ENCODE measurements around the gene RTCB.

RTCB gene

GRCh38 chr22:32355760-32356159 lies 56.3 kb downstream of the RTCB start:
- no peak overlapping the region for H3K27ac ChIP-seq (ENCODE audit: low read length)
- no peak overlapping the region for H2AFZ ChIP-seq (ENCODE audit: low read depth, low read length)
- TF ChIP-seq CTCF (IDR thresholded peaks at IDR 0.05; ENCODE audit: low read depth, low read length), result peak; percentile 20
- TF ChIP-seq EZH2phosphoT487 (IDR thresholded peaks at IDR 0.05; ENCODE audit: low read depth), result no peak
- no peak overlapping the region for H3K9ac ChIP-seq (ENCODE audit: low read length)
- H3K4me1 ChIP-seq (ENCODE audit: low read length), result no peaks in the 10 kb centered on the region
- H4K20me1 ChIP-seq (ENCODE audit: insufficient read depth, low read length), result no peaks in the 10 kb centered on the region
- no peak overlapping the region for H3K4me3 ChIP-seq (ENCODE audit: low read length)
- H3K4me2 ChIP-seq (ENCODE audit: low read length), result no peak overlapping the region
- no peaks in the 10 kb centered on the region for H3K9me3 ChIP-seq (ENCODE audit: insufficient read depth, low read length)
- no peaks in the 10 kb centered on the region for H3K36me3 ChIP-seq (replicated peaks; ENCODE audit: low read depth, low read length)
- no peaks in the 10 kb centered on the region for H3K27me3 ChIP-seq (ENCODE audit: low read depth, low read length)
- H3K79me2 ChIP-seq (ENCODE audit: low read length), result no peaks in the 10 kb centered on the region

- Histone ChIP-seq H3K27me3 (ENCODE audit: low read depth, low read length) (no peaks in the 10 kb centered on the region), H3K36me3 (replicated peaks; ENCODE audit: low read depth, low read length) (no peaks in the 10 kb centered on the region), H3K4me1 (ENCODE audit: low read length) (no peaks in the 10 kb centered on the region), H3K79me2 (ENCODE audit: low read length) (no peaks in the 10 kb centered on the region), H3K27ac (ENCODE audit: low read length) (no peak overlapping the region), H3K4me3 (ENCODE audit: low read length) (no peak overlapping the region), H3K9me3 (ENCODE audit: insufficient read depth, low read length) (no peaks in the 10 kb centered on the region), H3K9ac (ENCODE audit: low read length) (no peak overlapping the region), H4K20me1 (ENCODE audit: insufficient read depth, low read length) (no peaks in the 10 kb centered on the region), H2AFZ (ENCODE audit: low read depth, low read length) (no peak overlapping the region), H3K4me2 (ENCODE audit: low read length) (no peak overlapping the region)
- no peak for TF ChIP-seq EZH2phosphoT487 (IDR thresholded peaks at IDR 0.05; ENCODE audit: low read depth)
- no peak for TF ChIP-seq CTCF (IDR thresholded peaks at IDR 0.05; ENCODE audit: low read depth, low read length)
Measured at GRCh38 chr22:32354360-32355351, 57.4 kb downstream of the RTCB start.

- H3K4me2 ChIP-seq (ENCODE audit: low read length), result no peak overlapping the region
- no peak overlapping the region for H3K9ac ChIP-seq (ENCODE audit: low read length)
- no peaks in the 10 kb centered on the region for H3K27me3 ChIP-seq (ENCODE audit: low read depth, low read length)
- no peaks in the 10 kb centered on the region for H3K79me2 ChIP-seq (ENCODE audit: low read length)
- H2AFZ ChIP-seq (ENCODE audit: low read depth, low read length), result no peak overlapping the region
- H3K4me1 ChIP-seq (ENCODE audit: low read length), result no peaks in the 10 kb centered on the region
- H3K36me3 ChIP-seq (replicated peaks; ENCODE audit: low read depth, low read length), result no peaks in the 10 kb centered on the region
- no peak overlapping the region for H3K27ac ChIP-seq (ENCODE audit: low read length)
- no peak overlapping the region for H3K4me3 ChIP-seq (ENCODE audit: low read length)
- TF ChIP-seq CTCF (IDR thresholded peaks at IDR 0.05; ENCODE audit: low read depth, low read length) (no peak), EZH2phosphoT487 (IDR thresholded peaks at IDR 0.05; ENCODE audit: low read depth) (no peak)
- no peaks in the 10 kb centered on the region for H3K9me3 ChIP-seq (ENCODE audit: insufficient read depth, low read length)
- no peaks in the 10 kb centered on the region for H4K20me1 ChIP-seq (ENCODE audit: insufficient read depth, low read length)
Measured at GRCh38 chr22:32353840-32354239, 58.2 kb downstream of the RTCB start.

- Histone ChIP-seq H3K4me3 (ENCODE audit: low read length) (no peak overlapping the region), H3K79me2 (ENCODE audit: low read length) (no peaks in the 10 kb centered on the region), H3K9me3 (ENCODE audit: insufficient read depth, low read length) (no peaks in the 10 kb centered on the region), H3K36me3 (replicated peaks; ENCODE audit: low read depth, low read length) (no peaks in the 10 kb centered on the region), H3K4me1 (ENCODE audit: low read length) (no peaks in the 10 kb centered on the region), H2AFZ (ENCODE audit: low read depth, low read length) (no peak overlapping the region), H3K4me2 (ENCODE audit: low read length) (no peak overlapping the region), H3K9ac (ENCODE audit: low read length) (no peak overlapping the region), H4K20me1 (ENCODE audit: insufficient read depth, low read length) (no peaks in the 10 kb centered on the region), H3K27me3 (ENCODE audit: low read depth, low read length) (no peaks in the 10 kb centered on the region), H3K27ac (ENCODE audit: low read length) (no peak overlapping the region)
- TF ChIP-seq CTCF (IDR thresholded peaks at IDR 0.05; ENCODE audit: low read depth, low read length) (no peak), EZH2phosphoT487 (IDR thresholded peaks at IDR 0.05; ENCODE audit: low read depth) (no peak)
Measured at GRCh38 chr22:32353292-32353691, 58.8 kb downstream of the RTCB start.

All from OCI-LY3 (cell line).